T-helper 2 cell (primary cell): ENCODE data around the gene CALHM3.

Experiments used
- DNase-seq, 5 experiments: peaks; one replicate each; pipeline versions ENCODE4 v3.0.0 to v3.0.0-alpha.2; 2012 to 2022

The CALHM3 gene

GRCh38 chr10:103449208-103450144 is 29.6 kb downstream of the CALHM3 start:
- no peak for DNase-seq

GRCh38 chr10:103448746-103449145 is 30.3 kb downstream of the CALHM3 start:
- DNase-seq, result no peak

DNA sequence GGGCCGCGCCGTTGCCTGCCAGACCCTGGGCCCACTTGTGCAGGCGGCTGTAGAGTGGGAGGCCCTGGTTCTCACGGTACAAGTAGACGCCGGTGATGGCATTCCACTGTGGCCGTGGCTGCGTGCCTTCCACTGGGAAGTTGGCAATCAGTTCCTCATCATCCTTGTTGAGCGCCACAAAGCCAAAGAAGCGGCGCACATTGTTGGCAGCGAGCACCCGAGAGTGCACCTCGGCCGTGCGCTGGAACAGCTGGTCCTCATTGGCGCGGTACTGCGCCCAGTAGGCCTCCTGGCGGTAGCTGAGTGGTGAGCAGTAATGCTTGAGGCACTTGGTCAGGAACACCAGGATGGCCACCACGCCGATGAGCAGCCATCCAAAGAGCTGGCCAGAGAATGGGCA is 31.9 kb downstream of the CALHM3 start:
- DNase-seq, result no peak

DNA sequence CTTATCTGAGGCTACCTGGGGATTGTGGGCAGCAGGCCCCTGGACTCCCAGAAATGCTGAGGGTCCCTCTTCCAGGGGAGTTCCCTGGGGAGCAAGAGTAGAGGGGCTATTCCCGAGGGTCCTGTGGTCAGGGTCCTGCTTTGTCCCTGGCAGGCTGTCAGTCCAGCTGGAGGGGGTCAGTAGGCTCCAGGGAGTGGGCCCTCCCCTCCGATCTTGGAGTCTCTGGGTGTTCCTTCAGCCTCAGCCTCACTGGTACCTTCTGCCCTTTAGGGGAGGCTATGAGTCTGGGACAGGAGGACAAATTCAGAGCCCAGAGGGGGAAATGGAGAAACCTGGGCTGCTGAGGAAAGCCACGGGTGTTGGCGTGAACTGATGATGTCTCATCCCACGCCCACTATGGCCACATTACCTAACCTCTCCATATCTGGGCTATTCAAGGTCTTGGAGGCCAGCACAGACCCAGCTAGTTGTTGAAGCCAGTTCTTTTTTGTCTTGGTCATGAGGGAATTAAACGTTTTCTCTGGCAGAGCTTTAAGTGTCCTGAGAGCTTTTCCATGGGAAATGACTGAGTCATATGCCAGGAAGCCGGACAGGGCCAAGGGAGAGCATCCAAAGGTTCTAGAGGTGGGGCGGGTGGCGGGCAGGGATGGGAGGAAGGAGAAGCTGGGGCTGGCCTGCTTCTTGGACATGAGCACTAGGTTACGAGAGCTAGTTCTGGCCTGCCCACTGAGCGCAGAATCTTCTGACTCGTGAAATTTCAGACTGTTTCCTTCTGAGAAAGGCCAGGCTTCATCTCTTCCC is 33.1 kb downstream of the CALHM3 start:
- DNase-seq, result no peak

GRCh38 chr10:103445366-103445765 is 33.7 kb downstream of the CALHM3 start:
- no peak for DNase-seq

DNA sequence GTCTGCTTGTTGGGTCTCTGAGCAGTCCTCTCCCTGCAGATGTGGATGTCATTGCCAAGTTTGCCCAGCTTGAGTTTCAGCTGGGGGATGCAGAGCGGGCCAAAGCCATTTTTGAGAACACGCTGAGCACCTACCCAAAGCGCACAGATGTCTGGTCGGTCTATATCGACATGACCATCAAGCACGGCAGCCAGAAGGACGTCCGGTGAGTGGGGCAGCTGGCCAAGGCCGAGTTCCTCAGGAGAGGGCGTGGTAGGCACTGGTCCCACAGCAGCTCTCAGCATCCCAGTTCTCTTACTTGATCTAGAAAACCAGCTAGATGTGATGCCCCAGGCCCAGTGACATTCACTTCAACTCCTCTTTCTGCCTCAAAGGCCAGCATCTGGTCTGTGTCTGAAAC is 34.6 kb downstream of the CALHM3 start:
- DNase-seq, result no peak

GRCh38 chr10:103443475-103444185 is 35.4 kb downstream of the CALHM3 start:
- no peak for DNase-seq

- DNase-seq, result no peak
Observed at GRCh38 chr10:103442031-103442461, 37.0 kb downstream of the CALHM3 start.

GRCh38 chr10:103441611-103442010 is 37.4 kb downstream of the CALHM3 start:
- DNase-seq, result no peak

- DNase-seq, result no peak
Observed at GRCh38 chr10:103441206-103441605, 37.8 kb downstream of the CALHM3 start.

DNA sequence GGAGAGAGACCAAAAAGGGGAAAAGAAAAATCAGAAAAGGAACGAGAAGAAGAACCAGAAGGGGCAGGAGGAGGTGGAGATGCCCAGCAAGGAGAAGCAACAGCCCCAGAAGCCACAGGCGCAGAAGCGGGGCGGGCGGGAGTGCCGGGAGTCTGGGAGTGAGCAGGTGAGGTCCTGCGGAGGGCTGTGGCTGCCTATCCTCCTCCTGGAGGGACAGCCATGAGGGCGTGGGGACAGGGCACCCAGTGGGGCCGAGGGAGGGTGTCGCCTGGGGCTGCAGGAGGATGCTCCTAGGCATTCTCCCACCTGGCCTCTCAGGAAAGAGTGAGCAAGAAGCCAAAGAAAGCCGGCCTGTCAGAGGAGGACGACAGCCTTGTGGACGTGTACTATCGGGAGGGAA is 38.6 kb downstream of the CALHM3 start:
- DNase-seq, result no peak

GRCh38 chr10:103439776-103440175 is 39.3 kb downstream of the CALHM3 start:
- DNase-seq, result no peak

- no peak for DNase-seq
Observed at GRCh38 chr10:103433858-103434257, 45.2 kb downstream of the CALHM3 start.

DNA sequence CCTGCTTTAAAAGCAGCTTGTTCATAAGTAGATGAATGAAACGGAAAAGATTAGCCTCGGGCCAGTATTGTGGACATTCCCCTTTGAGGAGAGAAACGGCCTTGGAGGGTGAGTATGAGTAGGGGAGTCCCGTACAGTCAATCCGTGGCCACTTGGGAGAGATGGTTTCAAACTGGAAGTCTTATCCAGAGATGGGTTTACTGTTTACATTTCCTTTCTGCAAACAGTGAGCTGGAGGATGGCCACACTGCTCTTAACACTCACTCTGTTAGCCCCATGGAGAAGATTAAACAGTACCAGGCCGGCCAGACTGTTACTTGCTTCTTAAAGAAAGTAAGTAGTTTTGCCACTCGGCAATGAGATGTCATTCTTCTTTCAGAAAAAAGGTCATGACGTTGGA is 47.1 kb downstream of the CALHM3 start:
- no peak for DNase-seq

DNA sequence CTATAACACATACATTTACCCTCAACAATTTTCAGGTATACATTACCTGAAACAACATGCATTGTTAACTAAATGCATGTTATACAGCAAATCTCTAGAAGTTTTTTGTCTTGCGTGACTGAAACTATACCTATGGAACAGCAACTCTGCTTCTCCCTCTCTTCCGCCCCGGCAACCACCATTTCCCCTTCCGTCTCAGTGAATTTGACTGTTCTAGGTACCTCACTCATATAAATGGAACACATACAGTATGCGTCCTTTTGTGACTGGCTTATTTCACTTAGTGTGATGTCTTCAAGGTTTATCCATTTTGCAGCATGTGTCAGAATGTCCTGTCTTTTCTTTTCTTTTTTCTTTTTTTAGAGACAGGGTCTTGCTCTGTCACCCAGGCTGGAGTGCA is 49.4 kb downstream of the CALHM3 start:
- peak in 1 of 5 experiments; percentile 83 for DNase-seq

- peak in 1 of 5 experiments; percentile 49 for DNase-seq
Observed at GRCh38 chr10:103428989-103429643, 49.9 kb downstream of the CALHM3 start.

DNA sequence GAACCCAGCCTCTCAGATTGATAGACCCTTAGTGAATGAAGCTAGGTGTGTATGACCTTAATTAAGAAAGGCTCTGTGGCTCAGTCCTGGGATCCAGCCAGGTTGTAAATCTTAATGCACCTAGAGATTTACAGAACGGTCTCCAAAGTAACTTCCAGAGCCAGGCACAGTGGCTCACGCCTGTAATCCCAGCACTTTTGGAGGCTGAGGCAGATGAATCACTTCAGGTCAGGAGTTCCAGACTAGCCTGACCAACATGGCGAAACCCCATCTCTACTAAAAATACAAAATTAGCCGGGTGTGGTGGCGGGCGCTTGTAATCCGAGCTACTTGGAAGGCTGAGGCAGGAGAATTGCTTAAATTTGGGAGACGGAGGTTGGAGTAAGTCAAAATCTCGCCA is 51.2 kb downstream of the CALHM3 start:
- no peak for DNase-seq

DNA sequence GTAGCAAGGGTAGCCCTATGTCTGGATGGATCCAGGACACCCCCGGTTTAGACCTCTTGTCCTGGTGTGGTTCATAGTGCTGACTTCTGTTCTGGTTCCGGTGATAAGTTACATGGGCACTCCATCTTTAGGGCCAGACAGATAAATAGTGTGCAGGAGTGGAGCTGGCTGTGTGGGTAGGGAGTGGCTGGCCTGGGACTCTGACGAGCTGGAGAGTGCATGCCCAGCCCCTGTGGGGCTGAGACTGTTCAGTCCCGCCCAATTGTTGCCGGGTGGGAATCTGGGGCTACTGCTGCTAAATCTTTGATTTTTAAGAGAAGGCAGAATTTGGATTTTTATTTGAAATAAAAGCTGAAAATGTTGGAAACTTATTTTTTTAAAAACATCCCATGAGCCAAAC is 55.3 kb downstream of the CALHM3 start:
- no peak for DNase-seq
